Liver (tissue), 9 donors: ENCODE results near the gene ARHGEF12. TPM values are rescaled to one million over a fixed set of nuclear protein-coding genes. Genes with fewer than 3 reads are reported as not detected.
A peak's percentile ranks its signal among the peaks of the same experiment; 100 is the strongest.

Source experiments
- DNase-seq: peaks from one replicate; pipeline ENCODE4 v3.0.0-alpha.2; 2017; ENCODE audit warnings: low spot score
- H3K27ac ChIP-seq, 2 donors: one replicate each; pipeline ENCODE4 v1.7.0; 2013; ENCODE audit warnings: inconsistent platforms in 2 of 2, low read length in 2 of 2, control low read depth in 1 of 2, low read depth in 1 of 2, mild to moderate bottlenecking in 1 of 2
- H3K27me3 ChIP-seq, 4 donors: one replicate each; pipeline versions ENCODE4 v1.6.1 to v1.7.0; 2013; ENCODE audit warnings: low read length in 3 of 4, inconsistent platforms in 1 of 4, mild to moderate bottlenecking in 1 of 4, moderate library complexity in 1 of 4; ENCODE audit not compliant: control insufficient read depth in 4 of 4, insufficient read depth in 4 of 4
- H3K36me3 ChIP-seq, 4 donors: one replicate each; pipeline versions ENCODE4 v1.6.1 to v1.7.0; 2013; ENCODE audit warnings: low read length in 3 of 4, mild to moderate bottlenecking in 3 of 4, low read depth in 1 of 4, moderate library complexity in 1 of 4; ENCODE audit not compliant: control insufficient read depth in 4 of 4, insufficient read depth in 3 of 4
- H3K4me1 ChIP-seq, 4 donors: one replicate each; pipeline versions ENCODE4 v1.6.1 to v1.7.0; 2013; ENCODE audit warnings: low read length in 3 of 4, mild to moderate bottlenecking in 3 of 4, moderate library complexity in 1 of 4; ENCODE audit not compliant: control insufficient read depth in 4 of 4, insufficient read depth in 4 of 4
- H3K4me3 ChIP-seq, 3 donors: one replicate each; pipeline versions ENCODE4 v1.6.1 to v1.7.0; 2013; ENCODE audit warnings: low read length in 3 of 3, control low read depth in 1 of 3, low read depth in 1 of 3, mild to moderate bottlenecking in 1 of 3
- H3K9ac ChIP-seq, 2 donors: one replicate each; pipeline ENCODE4 v1.7.0; 2013; ENCODE audit warnings: low read length in 2 of 2, mild to moderate bottlenecking in 2 of 2, moderate library complexity in 2 of 2, control low read depth in 1 of 2, low read depth in 1 of 2
- H3K9me3 ChIP-seq, 4 donors: one replicate each; pipeline versions ENCODE4 v1.6.1 to v1.7.0; 2013; ENCODE audit warnings: low read length in 3 of 4; ENCODE audit not compliant: control insufficient read depth in 4 of 4
- CTCF ChIP-seq: fragments of 150-350 bp; IDR thresholded peaks from 2 replicates; pipeline ENCODE4 v1.5.1; 2017; ENCODE audit warnings: improper control_type of control experiment, low read depth, low read length; ENCODE audit not compliant: missing input control
- EGR1 ChIP-seq, 2 donors: IDR thresholded peaks; 2 replicates each; pipeline ENCODE4 v1.6.1; 2016 to 2018; ENCODE audit warnings: antibody characterized with exemption in 2 of 2, low read depth in 2 of 2
- FOXA1 ChIP-seq: IDR thresholded peaks from 2 replicates; pipeline ENCODE4 v1.6.1; 2016; ENCODE audit warnings: antibody characterized with exemption
- FOXA2 ChIP-seq: IDR thresholded peaks from 2 replicates; pipeline ENCODE4 v1.6.1; 2016; ENCODE audit warnings: antibody characterized with exemption
- GABPA ChIP-seq, 2 donors: IDR thresholded peaks in 1 of 2; conservative IDR thresholded peaks in 1 of 2; 2 replicates each; pipeline ENCODE4 v1.6.1; 2016; ENCODE audit warnings: antibody characterized with exemption in 2 of 2, mild to moderate bottlenecking in 1 of 2, moderate library complexity in 1 of 2
- HNF4A ChIP-seq, 2 donors: conservative IDR thresholded peaks; 2 replicates each; pipeline ENCODE4 v1.6.1; 2016; ENCODE audit warnings: antibody characterized with exemption in 2 of 2, mild to moderate bottlenecking in 2 of 2
- HNF4G ChIP-seq: IDR thresholded peaks from 2 replicates; pipeline ENCODE4 v1.6.1; 2016; ENCODE audit warnings: antibody characterized with exemption
- JUND ChIP-seq, 2 donors: IDR thresholded peaks; 2 replicates each; pipeline ENCODE4 v1.6.1; 2016; ENCODE audit warnings: antibody characterized with exemption in 2 of 2
- MAX ChIP-seq: IDR thresholded peaks from 2 replicates; pipeline ENCODE4 v1.6.1; 2016; ENCODE audit warnings: antibody characterized with exemption
- NR2F2 ChIP-seq: IDR thresholded peaks from 2 replicates; pipeline ENCODE4 v1.6.1; 2016; ENCODE audit warnings: antibody characterized with exemption
- RAD21 ChIP-seq, 2 donors: IDR thresholded peaks; 2 replicates each; pipeline ENCODE4 v1.6.1; 2016; ENCODE audit warnings: antibody characterized with exemption in 2 of 2, mild to moderate bottlenecking in 2 of 2
- RXRA ChIP-seq, 2 donors: IDR thresholded peaks; 2 replicates each; pipeline ENCODE4 v1.6.1; 2017 to 2018; ENCODE audit warnings: antibody characterized with exemption in 2 of 2, mild to moderate bottlenecking in 1 of 2
- SP1 ChIP-seq: IDR thresholded peaks from 2 replicates; pipeline ENCODE4 v1.6.1; 2018; ENCODE audit warnings: antibody characterized with exemption, mild to moderate bottlenecking
- TAF1 ChIP-seq: conservative IDR thresholded peaks from 2 replicates; pipeline ENCODE4 v1.6.1; 2016; ENCODE audit warnings: antibody characterized with exemption, mild to moderate bottlenecking
- YY1 ChIP-seq: IDR thresholded peaks from 2 replicates; pipeline ENCODE4 v1.6.1; 2016; ENCODE audit warnings: antibody characterized with exemption, mild to moderate bottlenecking
- ZBTB33 ChIP-seq: IDR thresholded peaks from 2 replicates; pipeline ENCODE4 v1.6.1; 2016; ENCODE audit warnings: antibody characterized with exemption
- WGBS: extraction: QIAGEN DNeasy Blood & Tissue Kit; methylation state at CpG from one replicate; pipeline ENCODE4 v1.1.7; 2013; 5-methylcytosine and 5-hydroxymethylcytosine counted together
- polyA plus RNA-seq, 2 donors: library from polyadenylated mRNA; stranded (reverse) in 1 of 2; unstranded in 1 of 2; fragments of 200-250 nt in 1 of 2; fragments of >200 nt in 1 of 2; fragmentation: Nextera tagmentation in 1 of 2; extraction: Ambion mirVana in 1 of 2; gene quantifications; one replicate each; pipeline versions ENCODE4 v1.2.1 to v1.2.3, GENCODE V29; 2013 to 2015
- total RNA-seq, 2 donors: library from RNA; depleted of rRNA; stranded (reverse); fragments of >200 nt; gene quantifications; one replicate each; pipeline ENCODE4 v1.2.3, GENCODE V29; 2014
- TF ChIP-seq, protein P1 (sequence below): IDR thresholded peaks from 2 replicates; pipeline ENCODE4 v1.6.1; 2016; ENCODE audit warnings: antibody characterized with exemption, mild to moderate bottlenecking
- TF ChIP-seq, protein P2 (sequence below): IDR thresholded peaks from 2 replicates; pipeline ENCODE4 v1.6.1; 2016; ENCODE audit warnings: antibody characterized with exemption
- donor health status: healthy.
- donor health status: healthy.
- donor health status: healthy.
- donor health status: healthy.
- donor health status: healthy.

Gene ARHGEF12
- total and polyA plus RNA-seq, 4 donors = 28.0 to 169 (median 53.9) TPM

DNA sequence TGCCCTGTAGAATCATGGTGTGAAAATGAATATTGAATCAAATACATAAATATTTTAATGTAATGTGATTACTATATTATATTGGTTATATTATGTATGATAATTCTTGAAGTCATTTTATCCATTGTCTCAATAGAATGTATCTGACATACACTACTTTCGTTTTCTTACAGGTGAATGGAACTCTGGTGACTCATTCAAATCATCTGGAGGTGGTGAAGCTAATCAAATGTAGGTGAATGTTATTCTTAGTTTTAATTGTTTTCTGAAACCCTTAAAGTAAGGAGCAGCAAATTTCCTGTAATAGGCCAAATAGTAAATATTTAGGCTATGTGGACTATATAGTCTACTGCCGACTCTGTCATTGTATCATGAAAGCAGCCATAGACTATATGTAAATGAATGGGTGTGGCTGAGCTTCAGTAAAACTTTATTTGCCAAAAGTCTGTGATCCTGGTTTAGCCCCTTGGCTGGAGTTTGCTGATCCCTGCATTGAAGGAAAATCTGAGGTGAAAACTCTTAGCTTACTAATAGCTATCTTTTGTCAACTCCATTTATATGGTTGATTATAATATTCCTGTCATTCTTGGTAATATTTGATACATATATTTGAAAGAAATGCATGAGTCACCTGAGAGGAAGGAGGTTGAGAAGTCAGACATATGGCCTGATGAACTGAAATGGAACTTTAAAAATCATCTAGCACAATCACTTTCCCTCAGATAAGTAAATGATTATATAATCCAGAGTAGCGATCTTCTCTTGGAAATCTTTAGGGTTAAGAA, 88.2 kb downstream of the ARHGEF12 start:
- Histone ChIP-seq H3K9ac (peak overlapping the region in 1 of 2 donors; percentile 18), H3K9me3 (no peaks in the 10 kb centered on the region), H3K36me3 (peaks cover 0 to 14% (median 12%) of the 10 kb centered on the region in 4 donors), H3K4me1 (peaks cover 4 to 9% (median 5%) of the 10 kb centered on the region in 4 donors), H3K27me3 (no peaks in the 10 kb centered on the region), H3K27ac (peak overlapping the region in 1 of 2 donors; percentile 25), H3K4me3 (no peak overlapping the region)
- WGBS = 75% methylated on average over 3 of the region's 3 CpGs
- TF ChIP-seq SP1 (no peak), NR2F2 (no peak), RXRA (IDR thresholded peaks at IDR 0.05) (no peak), FOXA1 (no peak), HNF4G (no peak)
- TF ChIP-seq, protein P1, sequence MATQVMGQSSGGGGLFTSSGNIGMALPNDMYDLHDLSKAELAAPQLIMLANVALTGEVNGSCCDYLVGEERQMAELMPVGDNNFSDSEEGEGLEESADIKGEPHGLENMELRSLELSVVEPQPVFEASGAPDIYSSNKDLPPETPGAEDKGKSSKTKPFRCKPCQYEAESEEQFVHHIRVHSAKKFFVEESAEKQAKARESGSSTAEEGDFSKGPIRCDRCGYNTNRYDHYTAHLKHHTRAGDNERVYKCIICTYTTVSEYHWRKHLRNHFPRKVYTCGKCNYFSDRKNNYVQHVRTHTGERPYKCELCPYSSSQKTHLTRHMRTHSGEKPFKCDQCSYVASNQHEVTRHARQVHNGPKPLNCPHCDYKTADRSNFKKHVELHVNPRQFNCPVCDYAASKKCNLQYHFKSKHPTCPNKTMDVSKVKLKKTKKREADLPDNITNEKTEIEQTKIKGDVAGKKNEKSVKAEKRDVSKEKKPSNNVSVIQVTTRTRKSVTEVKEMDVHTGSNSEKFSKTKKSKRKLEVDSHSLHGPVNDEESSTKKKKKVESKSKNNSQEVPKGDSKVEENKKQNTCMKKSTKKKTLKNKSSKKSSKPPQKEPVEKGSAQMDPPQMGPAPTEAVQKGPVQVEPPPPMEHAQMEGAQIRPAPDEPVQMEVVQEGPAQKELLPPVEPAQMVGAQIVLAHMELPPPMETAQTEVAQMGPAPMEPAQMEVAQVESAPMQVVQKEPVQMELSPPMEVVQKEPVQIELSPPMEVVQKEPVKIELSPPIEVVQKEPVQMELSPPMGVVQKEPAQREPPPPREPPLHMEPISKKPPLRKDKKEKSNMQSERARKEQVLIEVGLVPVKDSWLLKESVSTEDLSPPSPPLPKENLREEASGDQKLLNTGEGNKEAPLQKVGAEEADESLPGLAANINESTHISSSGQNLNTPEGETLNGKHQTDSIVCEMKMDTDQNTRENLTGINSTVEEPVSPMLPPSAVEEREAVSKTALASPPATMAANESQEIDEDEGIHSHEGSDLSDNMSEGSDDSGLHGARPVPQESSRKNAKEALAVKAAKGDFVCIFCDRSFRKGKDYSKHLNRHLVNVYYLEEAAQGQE = no peak
- TF ChIP-seq, protein P2, sequence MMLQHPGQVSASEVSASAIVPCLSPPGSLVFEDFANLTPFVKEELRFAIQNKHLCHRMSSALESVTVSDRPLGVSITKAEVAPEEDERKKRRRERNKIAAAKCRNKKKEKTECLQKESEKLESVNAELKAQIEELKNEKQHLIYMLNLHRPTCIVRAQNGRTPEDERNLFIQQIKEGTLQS = no peak
- DNase-seq = no peak

DNA sequence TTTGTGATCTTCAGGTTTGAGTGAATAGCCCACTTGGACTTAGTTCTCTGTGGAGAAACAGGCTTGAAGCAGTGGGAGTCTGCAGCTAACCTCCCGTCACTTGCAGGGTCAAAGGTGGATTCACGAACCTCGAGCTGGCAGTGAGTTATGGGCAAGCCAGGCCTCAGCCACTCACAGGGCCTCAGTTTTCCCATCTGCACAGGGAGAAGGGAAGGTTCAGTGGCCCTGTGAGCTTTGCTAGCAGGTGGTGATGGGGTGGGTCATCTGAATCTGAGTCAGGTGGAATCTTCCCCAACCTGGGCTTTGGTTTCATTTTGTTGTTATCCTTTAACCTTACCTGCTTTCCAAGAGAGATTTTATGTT, 88.7 kb downstream of the ARHGEF12 start:
- WGBS = 27% methylated on average over 3 of the region's 3 CpGs

More for the DNA sequence above, 88.7 kb downstream of the ARHGEF12 start:
- H3K9me3 ChIP-seq = no peaks in the 10 kb centered on the region
- DNase-seq = peak; percentile 37
- H3K27ac ChIP-seq = peak overlapping the region in 1 of 2 donors; percentile 25
- H3K36me3 ChIP-seq = peaks cover 0 to 17% (median 14%) of the 10 kb centered on the region in 4 donors
- H3K4me1 ChIP-seq = peaks cover 6 to 12% (median 9%) of the 10 kb centered on the region in 4 donors
- peak overlapping the region in 1 of 2 donors; percentile 18 for H3K9ac ChIP-seq
- TF ChIP-seq, protein P2 = no peak
- TF ChIP-seq HNF4G (no peak), FOXA2 (no peak), RAD21 (IDR thresholded peaks at IDR 0.05) (peak in 1 of 2 donors; percentile 11), NR2F2 (peak; percentile 17), JUND (IDR thresholded peaks at IDR 0.05) (peak in 1 of 2 donors; percentile 18), FOXA1 (no peak), EGR1 (IDR thresholded peaks at IDR 0.05; ENCODE audit: low read depth in 2 of 2) (no peak), RXRA (IDR thresholded peaks at IDR 0.05) (no peak), CTCF (no peak), GABPA (IDR thresholded peaks at IDR 0.05 in 1 of 2, conservative IDR thresholded peaks at IDR 0.05 in 1 of 2) (no peak), ZBTB33 (no peak), SP1 (no peak), YY1 (no peak), TAF1 (no peak), MAX (no peak), HNF4A (conservative IDR thresholded peaks at IDR 0.05) (peak; percentile 60 to 68)
- TF ChIP-seq, protein P1 = no peak
- no peak overlapping the region for H3K4me3 ChIP-seq
- no peaks in the 10 kb centered on the region for H3K27me3 ChIP-seq
